ENCODE data around the gene DNAJB12.

The DNAJB12 gene

DNA sequence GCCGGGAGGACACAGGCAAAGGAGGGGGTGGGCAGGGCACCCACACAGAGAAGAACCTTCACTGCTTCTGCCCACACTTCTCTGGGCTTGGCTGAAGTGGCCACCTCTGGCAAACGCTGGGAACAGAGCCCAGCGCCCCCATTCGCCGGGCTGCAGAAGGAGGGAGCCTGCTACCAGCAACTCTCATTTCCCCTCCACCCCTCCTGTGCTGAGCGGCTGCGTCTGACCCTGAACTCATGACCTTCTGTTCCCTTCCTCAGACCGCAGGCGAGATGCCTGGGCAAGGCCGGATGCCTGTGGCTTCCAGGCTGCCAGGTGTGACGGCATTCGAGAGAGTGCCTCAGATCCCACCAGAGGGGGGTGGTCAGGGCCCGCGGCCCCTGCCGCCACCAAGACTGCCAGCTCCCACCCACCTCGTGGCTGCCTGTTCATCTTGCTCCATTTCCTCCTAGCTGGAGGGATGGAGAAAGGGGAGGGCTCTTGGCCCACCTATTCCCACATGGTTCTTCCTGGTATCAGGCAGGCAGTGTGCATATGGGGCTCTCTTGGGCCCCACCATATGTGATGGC, 19.8 kb downstream of the DNAJB12 start:
- DNase-seq (ENCODE audit: low read depth, low spot score): no peak
- Histone ChIP-seq H3K4me3 (ENCODE audit: insufficient read length, low read depth) (no peak overlapping the region), H3K4me1 (ENCODE audit: insufficient read depth, insufficient read length) (peaks cover 16% of the 10 kb centered on the region), H3K36me3 (ENCODE audit: insufficient read depth, insufficient read length, low read length) (peaks cover 63% of the 10 kb centered on the region), H3K9me3 (ENCODE audit: insufficient read depth, low read length) (no peaks in the 10 kb centered on the region), H3K9ac (ENCODE audit: insufficient read length, low read depth) (no peak overlapping the region), H3K27me3 (ENCODE audit: insufficient read depth, insufficient read length) (no peaks in the 10 kb centered on the region)
- TF ChIP-seq YY1 (IDR thresholded peaks at IDR 0.05; ENCODE audit: insufficient read depth, insufficient read length) (no peak), SUZ12 (IDR thresholded peaks at IDR 0.05; ENCODE audit: extremely low read depth, insufficient read depth, insufficient read length) (no peak), ZNF274 (IDR thresholded peaks at IDR 0.05; ENCODE audit: low read depth, low read length) (no peak)

- Histone ChIP-seq H3K36me3 (ENCODE audit: insufficient read depth, insufficient read length, low read length) (peaks cover 63% of the 10 kb centered on the region), H3K27me3 (ENCODE audit: insufficient read depth, insufficient read length) (no peaks in the 10 kb centered on the region), H3K4me3 (ENCODE audit: insufficient read length, low read depth) (no peak overlapping the region), H3K9me3 (ENCODE audit: insufficient read depth, low read length) (no peaks in the 10 kb centered on the region), H3K4me1 (ENCODE audit: insufficient read depth, insufficient read length) (peaks cover 16% of the 10 kb centered on the region), H3K9ac (ENCODE audit: insufficient read length, low read depth) (no peak overlapping the region)
- peak; percentile 58 for DNase-seq (ENCODE audit: low read depth, low spot score)
- TF ChIP-seq SUZ12 (IDR thresholded peaks at IDR 0.05; ENCODE audit: extremely low read depth, insufficient read depth, insufficient read length) (no peak), ZNF274 (IDR thresholded peaks at IDR 0.05; ENCODE audit: low read depth, low read length) (no peak), YY1 (IDR thresholded peaks at IDR 0.05; ENCODE audit: insufficient read depth, insufficient read length) (no peak)
Measured at GRCh38 chr10:72334196-72334824, 20.4 kb downstream of the DNAJB12 start.

DNA sequence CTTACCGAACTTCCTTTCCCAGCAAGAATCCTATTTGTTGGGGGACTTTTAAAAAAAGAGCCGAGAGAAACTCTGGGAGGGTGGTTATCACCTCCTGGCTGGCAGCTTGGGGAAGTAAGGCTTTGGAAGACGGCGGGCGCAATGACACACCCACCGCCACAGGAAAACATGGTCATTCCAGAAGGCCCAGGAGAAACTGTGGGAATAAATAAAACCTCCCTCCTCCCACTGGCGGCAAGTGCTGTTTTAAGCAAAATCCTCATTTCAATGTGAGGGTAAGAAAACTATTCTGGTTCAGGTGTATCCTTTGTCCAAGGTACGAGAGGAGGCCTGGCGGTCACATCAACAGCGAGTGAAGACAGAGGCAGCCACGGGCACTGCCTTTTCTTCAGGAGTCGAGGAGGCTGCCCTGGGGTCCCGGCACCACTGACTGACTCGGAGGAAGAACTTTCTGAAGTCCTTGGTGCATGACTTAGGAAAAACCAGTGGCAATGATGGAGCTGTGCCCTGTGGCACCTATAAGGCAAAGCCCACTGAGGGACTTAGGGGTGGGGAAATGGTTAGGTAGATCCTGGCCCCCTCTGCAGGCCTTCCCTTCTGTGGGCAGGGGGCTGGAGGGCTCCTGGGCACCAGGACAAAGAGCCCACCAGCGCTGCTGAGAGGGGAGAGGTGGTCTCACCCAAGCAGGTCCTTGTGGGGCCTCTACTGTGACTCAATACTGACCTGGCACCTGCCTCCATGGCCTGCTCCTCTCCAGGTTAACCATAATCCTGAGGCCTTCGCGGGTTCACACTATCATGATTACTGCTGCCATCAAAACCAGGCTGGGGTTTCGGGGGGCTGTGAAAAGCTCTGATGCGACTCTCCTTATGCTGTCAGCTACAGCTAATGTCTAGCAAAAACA, 21.4 kb downstream of the DNAJB12 start:
- H3K27me3 ChIP-seq (ENCODE audit: insufficient read depth, insufficient read length): no peaks in the 10 kb centered on the region
- TF ChIP-seq ZNF274 (IDR thresholded peaks at IDR 0.05; ENCODE audit: low read depth, low read length): no peak
- no peak for TF ChIP-seq YY1 (IDR thresholded peaks at IDR 0.05; ENCODE audit: insufficient read depth, insufficient read length)
- TF ChIP-seq SUZ12 (IDR thresholded peaks at IDR 0.05; ENCODE audit: extremely low read depth, insufficient read depth, insufficient read length): no peak
- no peak overlapping the region for H3K9ac ChIP-seq (ENCODE audit: insufficient read length, low read depth)
- no peaks in the 10 kb centered on the region for H3K9me3 ChIP-seq (ENCODE audit: insufficient read depth, low read length)
- peaks cover 19% of the 10 kb centered on the region for H3K4me1 ChIP-seq (ENCODE audit: insufficient read depth, insufficient read length)
- DNase-seq (ENCODE audit: low read depth, low spot score): no peak
- no peak overlapping the region for H3K4me3 ChIP-seq (ENCODE audit: insufficient read length, low read depth)
- H3K36me3 ChIP-seq (ENCODE audit: insufficient read depth, insufficient read length, low read length): peaks cover 56% of the 10 kb centered on the region

- Histone ChIP-seq H3K27me3 (ENCODE audit: insufficient read depth, insufficient read length) (no peaks in the 10 kb centered on the region), H3K9ac (ENCODE audit: insufficient read length, low read depth) (peak overlapping the region; percentile 32), H3K9me3 (ENCODE audit: insufficient read depth, low read length) (no peaks in the 10 kb centered on the region), H3K4me3 (ENCODE audit: insufficient read length, low read depth) (no peak overlapping the region), H3K36me3 (ENCODE audit: insufficient read depth, insufficient read length, low read length) (peaks cover 48% of the 10 kb centered on the region), H3K4me1 (ENCODE audit: insufficient read depth, insufficient read length) (peaks cover 23% of the 10 kb centered on the region)
- TF ChIP-seq SUZ12 (IDR thresholded peaks at IDR 0.05; ENCODE audit: extremely low read depth, insufficient read depth, insufficient read length): no peak
- TF ChIP-seq ZNF274 (IDR thresholded peaks at IDR 0.05; ENCODE audit: low read depth, low read length): no peak
- DNase-seq (ENCODE audit: low read depth, low spot score): no peak
Measured at GRCh38 chr10:72332423-72333111, 22.2 kb downstream of the DNAJB12 start.

- no peaks in the 10 kb centered on the region for H3K9me3 ChIP-seq (ENCODE audit: insufficient read depth, low read length)
- H3K27me3 ChIP-seq (ENCODE audit: insufficient read depth, insufficient read length): no peaks in the 10 kb centered on the region
- H3K36me3 ChIP-seq (ENCODE audit: insufficient read depth, insufficient read length, low read length): peaks cover 41% of the 10 kb centered on the region
- no peak overlapping the region for H3K9ac ChIP-seq (ENCODE audit: insufficient read length, low read depth)
- peaks cover 23% of the 10 kb centered on the region for H3K4me1 ChIP-seq (ENCODE audit: insufficient read depth, insufficient read length)
- TF ChIP-seq ZNF274 (IDR thresholded peaks at IDR 0.05; ENCODE audit: low read depth, low read length) (no peak), SUZ12 (IDR thresholded peaks at IDR 0.05; ENCODE audit: extremely low read depth, insufficient read depth, insufficient read length) (no peak), YY1 (IDR thresholded peaks at IDR 0.05; ENCODE audit: insufficient read depth, insufficient read length) (no peak)
- no peak overlapping the region for H3K4me3 ChIP-seq (ENCODE audit: insufficient read length, low read depth)
- DNase-seq (ENCODE audit: low read depth, low spot score): no peak
Measured at GRCh38 chr10:72331575-72332422, 22.9 kb downstream of the DNAJB12 start.

DNA sequence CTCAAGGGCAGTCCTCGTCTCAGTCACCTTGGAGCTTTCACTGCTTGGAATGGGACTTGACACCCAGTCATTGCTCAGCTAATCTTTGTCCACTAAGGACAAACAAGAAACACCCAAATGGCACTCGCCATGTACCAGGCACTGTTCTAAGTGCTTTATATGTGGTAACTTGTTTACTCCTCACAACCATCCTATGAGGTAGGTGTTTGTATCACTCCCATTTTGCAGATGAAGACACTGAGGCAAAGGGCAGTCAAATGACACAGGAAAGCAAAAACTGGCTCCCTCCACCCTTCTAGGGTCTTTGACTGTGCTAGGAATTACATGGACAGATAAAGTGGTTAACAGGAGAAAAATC, 24.7 kb downstream of the DNAJB12 start:
- no peak for TF ChIP-seq YY1 (IDR thresholded peaks at IDR 0.05; ENCODE audit: insufficient read depth, insufficient read length)
- no peak for TF ChIP-seq SUZ12 (IDR thresholded peaks at IDR 0.05; ENCODE audit: extremely low read depth, insufficient read depth, insufficient read length)
- TF ChIP-seq ZNF274 (IDR thresholded peaks at IDR 0.05; ENCODE audit: low read depth, low read length): no peak
- Histone ChIP-seq H3K36me3 (ENCODE audit: insufficient read depth, insufficient read length, low read length) (peaks cover 23% of the 10 kb centered on the region), H3K27me3 (ENCODE audit: insufficient read depth, insufficient read length) (no peaks in the 10 kb centered on the region), H3K4me3 (ENCODE audit: insufficient read length, low read depth) (no peak overlapping the region), H3K9ac (ENCODE audit: insufficient read length, low read depth) (no peak overlapping the region), H3K9me3 (ENCODE audit: insufficient read depth, low read length) (no peaks in the 10 kb centered on the region), H3K4me1 (ENCODE audit: insufficient read depth, insufficient read length) (peaks cover 24% of the 10 kb centered on the region)
- no peak for DNase-seq (ENCODE audit: low read depth, low spot score)
